Measurements from ENCODE around the gene TBC1D2. TPM values are rescaled to one million over a fixed set of nuclear protein-coding genes. Genes with fewer than 3 reads are reported as not detected.

TBC1D2 gene
- total RNA-seq, 1 experiment from 2014 or later = 58.4 TPM

GRCh38 chr9:98150721-98151120, 104.7 kb downstream of the TBC1D2 start:
- Mint-ChIP-seq H3K27me3 (ENCODE audit: insufficient read depth, unreplicated experiment) (no peaks in the 10 kb centered on the region), H3K4me1 (ENCODE audit: insufficient read depth, unreplicated experiment) (peaks cover 17% of the 10 kb centered on the region), H3K9me3 (ENCODE audit: unreplicated experiment) (no peaks in the 10 kb centered on the region), H3K4me3 (ENCODE audit: unreplicated experiment) (no peak overlapping the region), H3K27ac (ENCODE audit: low read depth, unreplicated experiment) (no peak overlapping the region), H3K36me3 (ENCODE audit: insufficient read depth, unreplicated experiment) (no peaks in the 10 kb centered on the region)
- intact Hi-C loops (cut with micrococcal nuclease) = no loop called here
- CTCF ChIA-PET = no interaction called here
- no peak for DNase-seq (ENCODE audit: unreplicated experiment)
- no TSS peak for BruUV-seq (replicated peaks)
- TF ChIP-seq CTCF (IDR thresholded peaks at IDR 0.05; ENCODE audit: unreplicated experiment) = no peak
- POLR2A ChIA-PET = no interaction called here

DNA sequence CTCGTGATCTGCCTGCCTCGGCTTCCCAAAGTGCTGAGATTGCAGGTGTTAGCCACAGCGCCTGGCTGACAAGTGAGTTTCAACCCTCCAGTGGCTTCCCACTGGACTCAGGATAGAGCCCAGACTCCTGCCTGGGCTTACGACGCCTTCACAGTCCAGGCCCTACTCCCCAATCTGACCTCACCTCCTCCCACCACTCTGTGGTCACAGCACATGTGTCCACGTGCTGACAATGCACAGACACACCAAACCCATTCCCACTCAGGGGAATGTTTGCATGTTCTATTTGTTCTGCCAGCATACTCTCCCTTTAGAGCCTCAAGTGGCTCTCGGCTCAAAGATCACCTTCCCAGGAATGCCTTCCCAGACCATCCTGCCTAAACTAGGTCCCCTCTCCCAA, 105.3 kb downstream of the TBC1D2 start:
- ChIA-PET CTCF (no interaction called here), POLR2A (no interaction called here)
- H3K36me3 Mint-ChIP-seq (ENCODE audit: insufficient read depth, unreplicated experiment) = no peaks in the 10 kb centered on the region
- H3K27ac Mint-ChIP-seq (ENCODE audit: low read depth, unreplicated experiment) = no peak overlapping the region
- no peak for DNase-seq (ENCODE audit: unreplicated experiment)
- no peak overlapping the region for H3K4me3 Mint-ChIP-seq (ENCODE audit: unreplicated experiment)
- H3K9me3 Mint-ChIP-seq (ENCODE audit: unreplicated experiment) = no peaks in the 10 kb centered on the region
- no TSS peak for BruUV-seq (replicated peaks)
- intact Hi-C loops (cut with micrococcal nuclease) = no loop called here
- H3K4me1 Mint-ChIP-seq (ENCODE audit: insufficient read depth, unreplicated experiment) = peaks cover 23% of the 10 kb centered on the region
- TF ChIP-seq CTCF (IDR thresholded peaks at IDR 0.05; ENCODE audit: unreplicated experiment) = no peak
- no peaks in the 10 kb centered on the region for H3K27me3 Mint-ChIP-seq (ENCODE audit: insufficient read depth, unreplicated experiment)

- intact Hi-C loops (cut with micrococcal nuclease) = loop anchor here (10.0 kb wide), 1 partner anchor 45 kb away; the partner anchor contains the start of gene CORO2A
- Mint-ChIP-seq H3K9me3 (ENCODE audit: unreplicated experiment) (no peaks in the 10 kb centered on the region), H3K27me3 (ENCODE audit: insufficient read depth, unreplicated experiment) (no peaks in the 10 kb centered on the region), H3K27ac (ENCODE audit: low read depth, unreplicated experiment) (no peak overlapping the region), H3K36me3 (ENCODE audit: insufficient read depth, unreplicated experiment) (no peaks in the 10 kb centered on the region), H3K4me3 (ENCODE audit: unreplicated experiment) (no peak overlapping the region), H3K4me1 (ENCODE audit: insufficient read depth, unreplicated experiment) (peaks cover 29% of the 10 kb centered on the region)
- ChIA-PET POLR2A (interaction anchor here (0.9 to 1.4 kb wide), 2 partner anchors 11 to 28 kb away, joined by 3 to 4 read pairs; no protein-coding TSS in a partner anchor), CTCF (interaction anchor here (0.6 kb wide), 4 partner anchors 40 to 1073 kb away, joined by 3 to 4 read pairs (median 4); no protein-coding TSS in a partner anchor)
- no peak for TF ChIP-seq CTCF (IDR thresholded peaks at IDR 0.05; ENCODE audit: unreplicated experiment)
- DNase-seq (ENCODE audit: unreplicated experiment) = no peak
- no TSS peak for BruUV-seq (replicated peaks)
These were observed 106.0 kb downstream of the TBC1D2 start for GRCh38 chr9:98149422-98149821.

Small RNAs within 50 kb of the gene (microRNA-seq; reads per million reads assigned to microRNA genes)
- 1.3 reads per million, percentile 3 among the genes with 10 or more reads in this experiment for gene MIR6854

Other genes with a start within 250 kb of the TBC1D2 start
- 80.8 and 102 TPM in 2 replicates for gene NANS, start 198.9 kb downstream of the TBC1D2 start, total RNA-seq (2022)
- gene TRIM14, start 136.4 kb downstream of the TBC1D2 start, total RNA-seq (2022) = 15.8 and 17.9 TPM in 2 replicates
- 3.4 and 3.9 TPM in 2 replicates for gene CORO2A, start 63.0 kb downstream of the TBC1D2 start, total RNA-seq (2022)